HUDEP-2 (cell line): ENCODE results near the gene PITX1.

Experiments
- DNase-seq, 76 experiments: peaks; one replicate each; lab custom pipeline; 2025; ENCODE audit not compliant: unreplicated experiment in 76 of 76; lab: John Stamatoyannopoulos, UW

The PITX1 gene

GRCh38 chr5:134979416-134979815 is 54.6 kb downstream of the PITX1 start:
- DNase-seq: no peak
